HCT116 (cell line): Measurements from ENCODE around the gene SYT7.

Source experiments
- CEBPB ChIP-seq: IDR thresholded peaks from 2 replicates; pipeline ENCODE4 v1.6.1; 2012; ENCODE audit warnings: low read depth
- CTCF ChIP-seq, 3 experiments: fragments of 200-600 bp in 1 of 3; sonication (generic) in 1 of 3; IDR thresholded peaks in 2 of 3; conservative IDR thresholded peaks in 1 of 3; 2 replicates each; pipeline ENCODE4 v1.5.1; 2012 to 2017; ENCODE audit warnings: low read depth in 2 of 3, low read length in 2 of 3, antibody characterized with exemption in 1 of 3, borderline replicate concordance in 1 of 3, control low read depth in 1 of 3, mild to moderate bottlenecking in 1 of 3, mixed read lengths in 1 of 3, mixed run types in 1 of 3, moderate library complexity in 1 of 3; ENCODE audit not compliant: insufficient read depth in 1 of 3
- EZH2phosphoT487 ChIP-seq: fragments of 200-600 bp; IDR thresholded peaks from 2 replicates; pipeline ENCODE4 v1.6.1; 2018; ENCODE audit warnings: antibody characterized with exemption, borderline replicate concordance
- MAX ChIP-seq: IDR thresholded peaks from 2 replicates; pipeline ENCODE4 v1.6.1; 2012
- POLR2A ChIP-seq: IDR thresholded peaks from 2 replicates; pipeline ENCODE4 v1.7.0; 2011; ENCODE audit warnings: borderline replicate concordance; ENCODE audit not compliant: insufficient read depth, insufficient read length; ENCODE audit errors: extremely low read depth
- POLR2AphosphoS5 ChIP-seq: IDR thresholded peaks from 2 replicates; pipeline ENCODE4 v1.6.1; 2011; ENCODE audit warnings: mild to moderate bottlenecking, low read depth, low read length, moderate library complexity
- RAD21 ChIP-seq: IDR thresholded peaks from 2 replicates; pipeline ENCODE4 v1.6.1; 2012; ENCODE audit warnings: low read depth, mild to moderate bottlenecking

GRCh38 chr11:61524963-61525587 lies 55.8 kb downstream of the SYT7 start:
- TF ChIP-seq CTCF (IDR thresholded peaks at IDR 0.05 in 2 of 3, conservative IDR thresholded peaks at IDR 0.05 in 1 of 3; ENCODE audit: borderline replicate concordance in 1 of 3, insufficient read depth in 1 of 3, low read depth in 2 of 3, low read length in 2 of 3) (no peak), CEBPB (no peak), RAD21 (no peak), EZH2phosphoT487 (no peak), MAX (no peak), POLR2A (no peak), POLR2AphosphoS5 (no peak)
